SK-N-MC (cell line): ENCODE measurements around the gene CDKN1B.

Source experiments
- EZH2 ChIP-seq: fragments of 200-600 bp; sonication (generic); IDR thresholded peaks from one replicate; pipeline ENCODE4 v1.6.1; 2017; ENCODE audit warnings: antibody characterized with exemption
- POLR2AphosphoS5 ChIP-seq: IDR thresholded peaks from 2 replicates; pipeline ENCODE4 v1.6.1; 2012; ENCODE audit warnings: mild to moderate bottlenecking, low read depth, low read length, borderline replicate concordance

DNA sequence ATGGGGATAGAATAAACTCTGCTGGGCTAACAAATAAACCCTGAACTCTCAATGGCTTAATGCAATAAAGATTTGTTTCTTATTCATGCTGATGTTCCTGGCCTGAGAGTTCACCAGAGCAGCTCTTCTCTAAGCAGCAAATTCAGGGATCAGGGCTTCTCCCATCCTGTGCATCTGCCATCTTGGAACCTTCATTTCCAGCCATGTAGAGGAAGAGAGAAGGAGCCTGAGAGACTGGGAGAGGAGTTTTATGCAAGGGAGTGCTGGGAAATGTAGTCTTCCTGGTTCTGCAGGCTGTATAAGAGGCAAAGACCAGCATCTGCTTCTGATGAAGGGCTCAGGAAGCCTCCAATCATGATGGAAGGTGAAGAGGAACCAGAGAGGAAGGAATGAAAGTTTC, 47.7 kb downstream of the CDKN1B start:
- TF ChIP-seq POLR2AphosphoS5 (no peak), EZH2 (no peak)
